AG09309 (cell line): ENCODE measurements around the gene ALG12.

ENCODE experiments used
- DNase-seq: peaks from one replicate; pipeline ENCODE4 v3.0.0-alpha.2; 2010; ENCODE audit warnings: low read depth
- H3K4me3 ChIP-seq: 2 replicates; pipeline ENCODE4 v1.5.1; 2011; ENCODE audit warnings: mild to moderate bottlenecking, low read depth, low read length, moderate library complexity; ENCODE audit not compliant: control insufficient read depth
- TF ChIP-seq, protein P1 (sequence below): IDR thresholded peaks from 2 replicates; pipeline ENCODE4 v1.5.1; 2011; ENCODE audit warnings: mild to moderate bottlenecking, low read depth, low read length, inconsistent platforms; ENCODE audit not compliant: insufficient read depth, control insufficient read depth; ENCODE audit errors: missing control alignments

The ALG12 gene

DNA sequence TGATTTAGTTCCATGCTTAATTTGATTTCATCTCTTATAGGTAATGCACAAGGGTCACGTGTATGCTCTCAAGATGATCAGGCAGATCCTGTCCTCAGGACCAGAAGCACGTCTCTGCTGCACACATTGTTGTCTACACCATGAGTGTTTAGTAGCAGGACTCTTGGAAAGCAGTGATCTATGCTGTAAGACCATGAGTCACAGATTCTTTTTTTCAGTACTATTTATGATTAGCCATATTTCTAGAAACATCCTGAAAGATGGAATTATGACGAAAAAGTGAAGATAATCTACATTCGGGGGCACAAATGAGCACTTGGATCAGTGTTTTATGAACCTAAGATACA, 35.0 kb downstream of the ALG12 start:
- H3K4me3 ChIP-seq: no peak overlapping the region
- DNase-seq: no peak
- TF ChIP-seq, protein P1, sequence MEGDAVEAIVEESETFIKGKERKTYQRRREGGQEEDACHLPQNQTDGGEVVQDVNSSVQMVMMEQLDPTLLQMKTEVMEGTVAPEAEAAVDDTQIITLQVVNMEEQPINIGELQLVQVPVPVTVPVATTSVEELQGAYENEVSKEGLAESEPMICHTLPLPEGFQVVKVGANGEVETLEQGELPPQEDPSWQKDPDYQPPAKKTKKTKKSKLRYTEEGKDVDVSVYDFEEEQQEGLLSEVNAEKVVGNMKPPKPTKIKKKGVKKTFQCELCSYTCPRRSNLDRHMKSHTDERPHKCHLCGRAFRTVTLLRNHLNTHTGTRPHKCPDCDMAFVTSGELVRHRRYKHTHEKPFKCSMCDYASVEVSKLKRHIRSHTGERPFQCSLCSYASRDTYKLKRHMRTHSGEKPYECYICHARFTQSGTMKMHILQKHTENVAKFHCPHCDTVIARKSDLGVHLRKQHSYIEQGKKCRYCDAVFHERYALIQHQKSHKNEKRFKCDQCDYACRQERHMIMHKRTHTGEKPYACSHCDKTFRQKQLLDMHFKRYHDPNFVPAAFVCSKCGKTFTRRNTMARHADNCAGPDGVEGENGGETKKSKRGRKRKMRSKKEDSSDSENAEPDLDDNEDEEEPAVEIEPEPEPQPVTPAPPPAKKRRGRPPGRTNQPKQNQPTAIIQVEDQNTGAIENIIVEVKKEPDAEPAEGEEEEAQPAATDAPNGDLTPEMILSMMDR: no peak

- no peak overlapping the region for H3K4me3 ChIP-seq
- DNase-seq: no peak
- TF ChIP-seq, protein P1: no peak
Measured at GRCh38 chr22:49882519-49883293, 35.5 kb downstream of the ALG12 start.

- TF ChIP-seq, protein P1: no peak
- H3K4me3 ChIP-seq: no peak overlapping the region
- no peak for DNase-seq
Measured at GRCh38 chr22:49881856-49882255, 36.4 kb downstream of the ALG12 start.

- DNase-seq: no peak
- TF ChIP-seq, protein P1: no peak
- no peak overlapping the region for H3K4me3 ChIP-seq
Measured at GRCh38 chr22:49880281-49880680, 38.0 kb downstream of the ALG12 start.

GRCh38 chr22:49879871-49880270, 38.4 kb downstream of the ALG12 start:
- no peak overlapping the region for H3K4me3 ChIP-seq

DNA sequence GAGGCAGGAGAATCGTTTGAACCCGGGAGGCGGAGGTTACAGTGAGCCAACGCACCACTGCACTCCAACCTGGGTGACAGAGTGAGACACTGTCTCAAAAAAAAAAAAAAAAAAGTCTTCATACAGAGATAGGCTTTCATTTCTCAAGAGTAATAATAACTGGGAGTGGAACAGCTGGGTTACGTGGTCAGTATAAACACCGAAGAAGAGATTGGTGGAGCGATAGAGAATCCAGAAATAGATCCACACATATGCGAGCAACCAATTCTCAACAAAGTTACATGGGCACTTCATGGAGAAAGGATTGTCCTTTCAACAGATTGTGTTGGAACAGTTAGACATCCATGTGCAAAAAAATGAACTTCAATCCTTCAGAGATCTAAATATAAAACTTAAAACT, 40.0 kb downstream of the ALG12 start:
- no peak for DNase-seq
- TF ChIP-seq, protein P1: no peak
- no peak overlapping the region for H3K4me3 ChIP-seq

More at GRCh38 chr22:49879871-49880270, 38.4 kb downstream of the ALG12 start:
- DNase-seq: no peak
- TF ChIP-seq, protein P1: no peak

- DNase-seq: no peak
- TF ChIP-seq, protein P1: no peak
- no peak overlapping the region for H3K4me3 ChIP-seq
Measured at GRCh38 chr22:49877642-49878041, 40.6 kb downstream of the ALG12 start.
